ENCODE data around the gene NSFL1C.

GRCh38 chr20:1468117-1468624 is 1.5 kb upstream of the NSFL1C start:
- no peak for TF ChIP-seq GATA2 (IDR thresholded peaks at IDR 0.05; ENCODE audit: low read depth, low read length)
- TF ChIP-seq GATA3 (IDR thresholded peaks at IDR 0.05; ENCODE audit: low read depth, low read length) = no peak
